ENCODE measurements around the gene PRDM15.

DNA sequence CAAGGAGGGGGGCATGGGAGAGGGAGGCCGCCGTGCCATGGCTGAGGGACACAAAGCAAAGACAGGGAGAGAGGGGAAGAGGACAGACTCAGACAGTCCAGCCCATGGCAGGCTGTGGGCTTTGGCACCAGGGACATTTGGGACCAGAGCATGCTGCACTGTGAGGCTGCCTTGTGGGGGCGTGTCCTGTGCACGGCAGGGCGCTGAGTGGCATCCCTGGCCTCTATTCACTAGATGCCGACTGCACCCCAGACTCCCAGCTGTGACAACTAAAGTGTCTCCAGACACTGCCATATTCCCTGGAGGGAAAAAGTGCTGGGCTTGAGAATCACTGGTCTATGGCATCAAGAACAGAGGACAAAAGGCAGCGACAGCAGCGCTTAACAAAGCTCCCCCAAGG is 18.6 kb upstream of the PRDM15 start:
- TF ChIP-seq, protein P1, sequence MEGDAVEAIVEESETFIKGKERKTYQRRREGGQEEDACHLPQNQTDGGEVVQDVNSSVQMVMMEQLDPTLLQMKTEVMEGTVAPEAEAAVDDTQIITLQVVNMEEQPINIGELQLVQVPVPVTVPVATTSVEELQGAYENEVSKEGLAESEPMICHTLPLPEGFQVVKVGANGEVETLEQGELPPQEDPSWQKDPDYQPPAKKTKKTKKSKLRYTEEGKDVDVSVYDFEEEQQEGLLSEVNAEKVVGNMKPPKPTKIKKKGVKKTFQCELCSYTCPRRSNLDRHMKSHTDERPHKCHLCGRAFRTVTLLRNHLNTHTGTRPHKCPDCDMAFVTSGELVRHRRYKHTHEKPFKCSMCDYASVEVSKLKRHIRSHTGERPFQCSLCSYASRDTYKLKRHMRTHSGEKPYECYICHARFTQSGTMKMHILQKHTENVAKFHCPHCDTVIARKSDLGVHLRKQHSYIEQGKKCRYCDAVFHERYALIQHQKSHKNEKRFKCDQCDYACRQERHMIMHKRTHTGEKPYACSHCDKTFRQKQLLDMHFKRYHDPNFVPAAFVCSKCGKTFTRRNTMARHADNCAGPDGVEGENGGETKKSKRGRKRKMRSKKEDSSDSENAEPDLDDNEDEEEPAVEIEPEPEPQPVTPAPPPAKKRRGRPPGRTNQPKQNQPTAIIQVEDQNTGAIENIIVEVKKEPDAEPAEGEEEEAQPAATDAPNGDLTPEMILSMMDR (IDR thresholded peaks at IDR 0.05): no peak
- no peak for TF ChIP-seq POLR2A (IDR thresholded peaks at IDR 0.05)

Data from thyroid gland (tissue), 4 donors.